ENCODE data around the gene NODAL.
A peak's percentile ranks its signal among the peaks of the same experiment; 100 is the strongest.

NODAL gene

DNA sequence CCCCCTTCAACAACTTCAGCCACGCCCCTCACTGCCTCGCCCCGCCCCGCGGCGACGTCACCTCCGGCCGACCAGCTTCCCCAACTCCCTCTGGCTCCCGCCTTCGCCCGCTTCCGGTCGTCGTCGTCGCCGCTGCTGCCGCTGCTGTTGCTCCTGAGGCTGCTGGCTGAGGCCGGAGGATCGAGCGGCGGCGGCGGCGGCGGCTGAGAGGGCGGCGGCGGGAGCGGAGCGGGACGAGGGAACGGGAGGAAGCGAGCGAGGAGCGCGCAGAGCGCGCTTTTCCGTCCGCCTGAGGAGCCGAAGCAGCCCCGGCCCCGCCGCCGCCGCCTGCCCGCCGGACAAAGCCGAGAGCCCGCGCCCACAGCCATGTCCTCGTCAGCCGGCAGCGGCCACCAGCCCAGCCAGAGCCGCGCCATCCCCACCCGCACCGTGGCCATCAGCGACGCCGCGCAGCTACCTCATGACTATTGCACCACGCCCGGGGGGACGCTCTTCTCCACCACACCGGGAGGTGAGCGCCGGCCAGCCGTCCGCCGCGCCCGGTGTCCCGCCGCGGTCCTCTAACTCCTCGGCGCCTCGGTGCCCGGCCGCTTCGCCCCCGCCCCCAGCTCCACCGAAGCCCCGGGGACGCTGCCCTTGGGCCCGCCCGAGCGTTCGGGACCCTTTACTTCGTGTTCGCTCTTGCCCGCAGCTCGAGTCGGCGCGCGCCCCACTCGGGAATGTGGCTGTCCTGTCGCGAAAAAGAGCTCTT is 37.3 kb downstream of the NODAL start, which contains the start of gene EIF4EBP2:
TSS of gene EIF4EBP2 (plus strand) at position 110 of the 751 bp plus-strand sequence. CDS start at position 367, 257 bp downstream.
- peak; percentile 93 for DNase-seq (ENCODE audit: low read depth, low spot score)

DNA sequence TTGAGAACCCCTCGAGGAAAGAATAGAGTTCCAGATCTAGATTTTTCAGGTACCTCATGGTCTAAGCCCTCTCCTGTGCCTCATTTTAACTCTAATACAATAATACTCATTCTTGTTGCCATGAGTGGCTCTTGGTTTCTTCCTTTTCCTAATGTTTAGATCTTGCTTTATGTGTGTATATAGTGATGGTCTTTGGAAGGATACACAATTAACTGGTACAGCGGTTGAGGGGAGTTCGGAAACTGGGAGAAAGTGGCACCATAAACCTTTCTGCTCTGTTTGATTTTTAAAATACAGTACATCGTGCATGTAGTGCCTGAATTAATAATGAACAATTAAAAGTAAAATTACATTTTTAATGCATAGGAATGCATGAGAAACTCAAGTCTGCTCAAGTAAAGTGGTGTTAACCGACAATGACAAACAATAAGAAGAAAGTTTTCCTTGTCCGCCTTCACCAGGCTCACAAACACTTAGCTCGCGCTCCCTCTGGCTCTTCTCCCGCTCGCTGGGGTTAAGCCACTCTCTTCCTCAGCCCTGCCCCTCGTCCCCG is 37.9 kb downstream of the NODAL start:
- H3K4me3 ChIP-seq (ENCODE audit: low read length) = peak overlapping the region; percentile 80
- no peak for DNase-seq (ENCODE audit: low read depth, low spot score)

More for the DNA sequence above, 37.3 kb downstream of the NODAL start, which contains the start of gene EIF4EBP2:
- H3K4me3 ChIP-seq (ENCODE audit: low read length) = peak within 1 kb of the TSS; percentile 80

DNA sequence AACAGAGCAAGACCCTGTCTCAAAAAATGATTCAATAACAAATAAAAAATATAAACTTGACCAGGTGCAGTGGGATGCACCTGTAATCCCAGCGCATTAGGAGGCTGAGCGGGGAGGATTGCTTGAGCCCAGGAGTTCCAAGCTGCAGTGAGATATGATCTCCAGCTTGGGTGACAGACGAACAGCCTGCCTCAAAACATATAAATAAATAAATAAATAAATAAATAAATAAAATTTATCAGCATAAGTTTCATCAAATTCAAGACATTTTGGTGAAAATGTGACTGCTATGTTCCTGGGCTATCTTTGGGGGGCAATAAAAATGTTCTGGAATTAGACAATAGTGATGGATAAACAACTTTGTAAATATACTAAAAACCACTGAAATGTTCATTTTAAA is 42.3 kb downstream of the NODAL start:
- no peak overlapping the region for H3K4me3 ChIP-seq (ENCODE audit: low read length)
- no peak for DNase-seq (ENCODE audit: low read depth, low spot score)

- H3K4me3 ChIP-seq (ENCODE audit: low read length) = no peak overlapping the region
- DNase-seq (ENCODE audit: low read depth, low spot score) = no peak
Measured at GRCh38 chr10:70396140-70396539, 45.3 kb downstream of the NODAL start.

DNA sequence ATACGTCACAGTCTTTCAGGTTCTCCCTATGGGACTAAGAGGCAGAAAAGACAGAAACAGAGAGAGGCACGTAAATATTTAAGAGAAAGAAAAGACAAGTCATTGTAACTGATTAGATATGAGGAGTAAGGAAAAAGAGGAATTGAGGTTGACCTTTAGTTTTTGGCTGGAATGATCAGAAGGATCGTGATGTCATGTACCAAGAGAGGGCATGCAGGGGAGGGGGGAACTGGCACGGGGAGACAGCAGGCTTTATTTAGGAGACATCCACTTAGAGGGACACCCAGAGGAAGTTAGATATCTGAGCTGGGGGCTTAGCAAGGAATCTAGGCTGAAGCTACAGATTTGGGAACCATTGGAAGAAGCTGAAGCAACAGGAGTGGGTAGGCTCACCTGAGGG is 49.8 kb downstream of the NODAL start:
- no peak overlapping the region for H3K4me3 ChIP-seq (ENCODE audit: low read length)
- no peak for DNase-seq (ENCODE audit: low read depth, low spot score)
